ENCODE results near the gene RASAL2. TPM values are rescaled to one million over a fixed set of nuclear protein-coding genes. Genes with fewer than 3 reads are reported as not detected.

The RASAL2 gene
- total and polyA plus RNA-seq, 2 donors (not counting 1 experiment from before 2014, with no cell fraction given), result 0.12 TPM; not detected in 1

GRCh38 chr1:178494569-178494971 lies 400.7 kb downstream of the RASAL2 start:
- H4K20me1 ChIP-seq (ENCODE audit: control insufficient read depth, insufficient read depth, low read length, poor library complexity, severe bottlenecking), result no peaks in the 10 kb centered on the region
- no peak for TF ChIP-seq CTCF (IDR thresholded peaks at IDR 0.05)
- no peak for TF ChIP-seq EZH2 (IDR thresholded peaks at IDR 0.05; ENCODE audit: borderline replicate concordance, insufficient read depth, low read depth, low read length, poor library complexity, severe bottlenecking)
- H3K9me3 ChIP-seq (ENCODE audit: control extremely low read depth in 1 of 3, control insufficient read depth in 2 of 3, insufficient read depth in 1 of 3, low read length in 2 of 3), result no peaks in the 10 kb centered on the region
- no peaks in the 10 kb centered on the region for H3K4me1 ChIP-seq (ENCODE audit: control insufficient read depth in 2 of 2, insufficient read depth in 2 of 2, low read length in 2 of 2)
- Mint-ChIP-seq H3K27me3 (no peaks in the 10 kb centered on the region), H3K27ac (no peak overlapping the region), H3K4me3 (no peak overlapping the region), H3K4me1 (no peaks in the 10 kb centered on the region), H3K9me3 (ENCODE audit: insufficient read depth) (no peaks in the 10 kb centered on the region)
- 94% methylated on average over 13 of the region's 13 CpGs for WGBS (ENCODE audit: insufficient coverage)
- ChIA-PET CTCF (interaction anchor here (1.7 kb wide), 1 partner anchor 9 kb away, joined by 5 read pairs; no protein-coding TSS in a partner anchor), POLR2A (no interaction called here)
- H3K4me2 ChIP-seq (replicated peaks; ENCODE audit: low read depth, low read length, poor library complexity, severe bottlenecking), result no peak overlapping the region
- intact Hi-C loops (cut with micrococcal nuclease), result no loop called here
- H3K79me2 ChIP-seq (ENCODE audit: control insufficient read depth, insufficient read depth, low read length), result no peaks in the 10 kb centered on the region
- H3K9ac ChIP-seq (ENCODE audit: low read length), result no peak overlapping the region
- ATAC-seq (ENCODE audit: low read depth) (no peak), DNase-seq (no peak)
- no peaks in the 10 kb centered on the region for H3K27me3 ChIP-seq (replicated peaks in 1 of 4; ENCODE audit: control extremely low read depth in 1 of 4, control insufficient read depth in 3 of 4, insufficient read depth in 4 of 4, low read length in 3 of 4)
- H3K4me3 ChIP-seq (ENCODE audit: control extremely low read depth in 1 of 5, extremely low read depth in 1 of 5, insufficient read depth in 1 of 5, low read depth in 2 of 5, low read length in 4 of 5), result no peak overlapping the region
- no peak overlapping the region for H3K27ac ChIP-seq (ENCODE audit: low read length in 2 of 2)
- no peak overlapping the region for H2AFZ ChIP-seq (ENCODE audit: insufficient read depth, low read depth, low read length, poor library complexity, severe bottlenecking)
- H3K36me3 ChIP-seq (replicated peaks in 1 of 2; ENCODE audit: control extremely low read depth in 1 of 2, control insufficient read depth in 1 of 2, extremely low read depth in 1 of 2, insufficient read depth in 2 of 2, low read length in 1 of 2), result no peaks in the 10 kb centered on the region

- Histone ChIP-seq H3K9ac (ENCODE audit: low read length) (no peak overlapping the region), H2AFZ (ENCODE audit: insufficient read depth, low read depth, low read length, poor library complexity, severe bottlenecking) (no peak overlapping the region), H3K9me3 (ENCODE audit: control extremely low read depth in 1 of 3, control insufficient read depth in 2 of 3, insufficient read depth in 1 of 3, low read length in 2 of 3) (no peaks in the 10 kb centered on the region), H4K20me1 (ENCODE audit: control insufficient read depth, insufficient read depth, low read length, poor library complexity, severe bottlenecking) (no peaks in the 10 kb centered on the region), H3K79me2 (ENCODE audit: control insufficient read depth, insufficient read depth, low read length) (no peaks in the 10 kb centered on the region), H3K4me2 (replicated peaks; ENCODE audit: low read depth, low read length, poor library complexity, severe bottlenecking) (no peak overlapping the region), H3K36me3 (replicated peaks in 1 of 2; ENCODE audit: control extremely low read depth in 1 of 2, control insufficient read depth in 1 of 2, extremely low read depth in 1 of 2, insufficient read depth in 2 of 2, low read length in 1 of 2) (no peaks in the 10 kb centered on the region), H3K27me3 (replicated peaks in 1 of 4; ENCODE audit: control extremely low read depth in 1 of 4, control insufficient read depth in 3 of 4, insufficient read depth in 4 of 4, low read length in 3 of 4) (no peaks in the 10 kb centered on the region), H3K27ac (ENCODE audit: low read length in 2 of 2) (no peak overlapping the region), H3K4me1 (ENCODE audit: control insufficient read depth in 2 of 2, insufficient read depth in 2 of 2, low read length in 2 of 2) (no peaks in the 10 kb centered on the region), H3K4me3 (ENCODE audit: control extremely low read depth in 1 of 5, extremely low read depth in 1 of 5, insufficient read depth in 1 of 5, low read depth in 2 of 5, low read length in 4 of 5) (no peak overlapping the region)
- ChIA-PET CTCF (interaction anchor here (1.3 to 1.7 kb wide), 2 partner anchors 9 to 13 kb away, joined by 4 to 5 read pairs; no protein-coding TSS in a partner anchor), POLR2A (no interaction called here)
- intact Hi-C loops (cut with micrococcal nuclease), result no loop called here
- TF ChIP-seq CTCF (IDR thresholded peaks at IDR 0.05), result no peak
- TF ChIP-seq EZH2 (IDR thresholded peaks at IDR 0.05; ENCODE audit: borderline replicate concordance, insufficient read depth, low read depth, low read length, poor library complexity, severe bottlenecking), result no peak
- no peak overlapping the region for H3K27ac Mint-ChIP-seq
- DNase-seq, result no peak
- ATAC-seq (ENCODE audit: low read depth), result no peak
- H3K4me3 Mint-ChIP-seq, result no peak overlapping the region
- H3K4me1 Mint-ChIP-seq, result no peaks in the 10 kb centered on the region
- H3K9me3 Mint-ChIP-seq (ENCODE audit: insufficient read depth), result no peaks in the 10 kb centered on the region
- WGBS (ENCODE audit: insufficient coverage), result 89% methylated on average over 1 of the region's 1 CpG
- no peaks in the 10 kb centered on the region for H3K27me3 Mint-ChIP-seq
These were observed 401.3 kb downstream of the RASAL2 start for GRCh38 chr1:178495158-178495557.
